Femur (tissue), 1 donor: ENCODE data around the gene CDH26.
"Not testable (repeated sequence)": the region's sequence is repeated elsewhere in the genome, so short reads cannot be mapped to it uniquely, and the experiment has no call there.

Experiments used
- DNase-seq: peaks from one replicate; pipeline ENCODE4 v3.0.0-alpha.2; 2017

CDH26 gene

DNA sequence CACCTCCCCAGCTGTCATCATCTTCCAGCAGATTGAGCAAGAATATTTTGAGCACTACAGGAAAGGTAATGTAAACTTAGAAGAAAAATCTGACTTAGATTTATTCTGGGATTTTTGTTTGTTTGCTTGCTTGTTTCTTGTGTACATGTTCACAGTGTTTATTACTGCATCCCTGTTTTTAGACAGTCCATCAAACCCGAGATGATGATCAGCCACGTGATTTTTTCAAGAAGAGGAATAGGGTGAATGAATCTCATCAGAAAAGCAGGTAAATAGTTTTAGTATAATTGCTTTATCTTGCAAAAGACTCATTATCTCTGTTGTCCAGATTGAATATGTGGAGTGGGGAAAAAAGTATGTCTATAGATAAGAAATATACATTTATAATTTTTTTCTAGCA lies 16.0 kb upstream of the CDH26 start:
- DNase-seq = no peak

DNA sequence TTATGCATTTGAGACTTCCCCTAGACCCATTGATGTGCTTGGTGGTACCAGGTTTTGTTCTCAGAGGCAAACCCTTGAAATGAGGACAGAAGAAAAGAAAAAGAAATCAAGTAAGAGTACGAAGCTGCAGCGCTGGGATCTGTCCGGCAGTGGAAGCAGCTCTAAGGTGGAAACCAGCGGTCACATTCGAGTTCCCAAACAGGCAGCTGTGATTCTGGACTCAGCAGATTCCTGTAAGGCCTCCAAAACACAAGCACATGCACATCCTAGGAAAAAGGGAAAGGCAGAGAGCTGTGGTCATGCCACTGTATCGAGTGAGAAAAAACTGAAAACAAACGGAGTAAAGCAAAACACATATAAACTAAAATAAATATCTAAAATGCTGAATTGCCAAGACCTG lies 13.5 kb upstream of the CDH26 start:
- DNase-seq = no peak

DNA sequence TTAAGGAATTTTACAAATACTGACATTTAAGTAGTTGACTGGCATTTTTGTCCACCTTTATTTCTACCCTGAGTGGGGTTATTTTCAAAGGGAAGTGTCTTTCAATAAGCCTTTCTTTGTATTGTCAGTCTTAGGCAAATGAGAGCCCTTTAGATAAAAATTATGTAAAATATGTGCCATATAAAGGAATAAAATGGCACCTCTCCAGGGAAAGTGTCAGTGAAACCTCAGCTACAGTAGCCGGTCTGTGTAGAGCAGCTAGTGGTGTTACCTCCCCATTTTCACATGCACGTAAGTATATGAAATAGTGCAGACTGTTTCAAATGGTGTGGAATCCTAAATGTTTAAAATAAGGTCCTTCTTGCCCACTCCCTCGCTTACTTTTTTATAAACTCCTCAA lies 13.0 kb upstream of the CDH26 start:
- DNase-seq = no peak

DNA sequence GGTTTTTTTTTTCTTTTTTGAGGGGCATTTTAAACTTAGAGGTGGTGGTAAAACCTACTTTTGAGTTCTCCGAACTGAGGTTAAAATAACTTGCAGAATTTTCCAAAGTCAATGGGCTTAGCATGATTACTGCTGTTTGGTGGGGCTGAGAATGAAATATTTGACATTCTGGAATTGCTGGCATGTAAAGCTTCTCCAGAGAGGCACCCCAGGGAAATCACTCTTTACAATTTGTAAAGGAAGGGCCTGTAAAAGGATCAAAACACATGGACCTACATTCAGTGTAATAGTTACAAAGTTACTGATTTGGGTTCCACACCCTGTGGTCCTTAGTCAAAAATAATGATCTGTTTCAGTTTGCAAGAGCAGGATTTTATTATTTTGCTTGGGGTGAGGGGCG lies 12.5 kb upstream of the CDH26 start:
- DNase-seq = no peak

DNA sequence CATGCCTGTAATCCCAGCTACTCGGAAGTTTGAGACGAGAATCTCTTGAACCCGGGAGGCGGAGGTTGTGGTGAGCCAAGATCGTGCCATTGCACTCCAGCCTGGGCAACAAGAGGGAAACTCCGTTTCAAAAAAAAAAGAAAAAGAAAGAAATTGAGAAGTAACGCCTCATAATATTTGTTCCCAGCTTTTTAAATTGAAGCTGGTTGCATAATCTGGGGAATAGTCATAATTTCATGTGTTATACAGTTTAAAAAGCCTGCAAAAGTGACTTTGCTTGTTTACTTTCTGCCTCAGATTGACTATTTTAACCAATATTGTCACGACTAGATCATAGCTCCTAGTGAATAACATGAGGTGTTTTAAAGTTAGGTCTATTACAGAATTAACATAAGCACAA lies 10.8 kb upstream of the CDH26 start:
- DNase-seq = no peak

DNA sequence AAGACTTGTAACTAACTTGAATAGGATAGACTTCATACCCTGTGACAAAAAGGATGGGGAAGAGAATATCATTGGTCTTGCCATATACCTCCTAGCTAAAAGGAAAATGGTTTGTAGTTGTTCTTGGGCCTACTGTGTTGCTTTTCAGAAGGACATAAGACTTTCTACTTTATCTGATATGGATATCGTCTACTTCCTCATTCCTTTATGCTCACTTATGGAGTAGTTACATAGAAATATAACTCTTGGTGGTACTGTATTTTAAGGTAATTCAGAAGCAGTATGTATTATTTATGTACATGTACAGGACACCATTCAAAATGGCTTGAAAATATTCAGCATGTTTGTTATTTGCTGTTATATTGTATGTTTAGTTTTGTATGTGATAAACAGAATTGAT lies 10.0 kb upstream of the CDH26 start:
- no peak for DNase-seq

DNA sequence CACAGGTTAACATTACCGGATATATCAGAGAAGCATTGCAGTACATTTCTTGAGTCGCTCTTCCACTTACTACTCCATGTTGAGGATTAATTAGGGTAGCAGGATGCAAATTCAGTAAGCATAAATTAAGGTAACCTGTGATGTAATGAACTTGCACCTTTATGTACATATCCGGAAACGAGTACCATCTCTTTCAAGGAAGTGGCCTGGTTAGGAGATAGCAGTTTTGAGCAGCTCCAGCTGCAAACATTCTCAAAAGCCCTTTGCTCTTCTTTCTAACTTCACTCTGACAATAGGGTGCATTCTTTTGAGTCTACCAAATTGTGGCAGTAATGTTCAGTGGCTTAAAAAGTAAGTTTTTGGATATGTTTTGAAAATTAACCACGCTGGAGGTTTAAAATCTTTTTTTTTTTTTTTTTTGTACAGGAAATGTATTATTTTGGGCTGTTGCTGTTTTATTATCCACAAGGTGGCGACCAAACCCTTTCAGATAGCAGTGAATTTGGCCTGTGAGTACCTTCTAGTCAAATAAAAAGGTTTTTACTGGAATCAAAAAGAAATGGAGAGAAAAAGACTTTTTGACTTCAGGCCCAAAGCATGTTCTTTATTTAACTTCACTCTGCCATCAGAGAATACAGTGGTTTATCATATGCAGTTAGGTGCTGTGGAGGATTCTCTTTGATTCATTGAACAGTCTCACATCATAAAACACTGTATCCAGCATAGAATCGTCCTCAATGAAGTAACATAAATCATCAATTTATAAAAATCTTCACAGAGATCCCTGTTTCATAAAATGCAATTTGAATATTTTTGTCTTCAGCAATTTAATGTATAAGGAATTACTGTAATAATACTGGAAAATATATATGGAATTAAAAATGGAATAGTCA lies 9.1 kb upstream of the CDH26 start:
- peak; percentile 36 for DNase-seq

DNA sequence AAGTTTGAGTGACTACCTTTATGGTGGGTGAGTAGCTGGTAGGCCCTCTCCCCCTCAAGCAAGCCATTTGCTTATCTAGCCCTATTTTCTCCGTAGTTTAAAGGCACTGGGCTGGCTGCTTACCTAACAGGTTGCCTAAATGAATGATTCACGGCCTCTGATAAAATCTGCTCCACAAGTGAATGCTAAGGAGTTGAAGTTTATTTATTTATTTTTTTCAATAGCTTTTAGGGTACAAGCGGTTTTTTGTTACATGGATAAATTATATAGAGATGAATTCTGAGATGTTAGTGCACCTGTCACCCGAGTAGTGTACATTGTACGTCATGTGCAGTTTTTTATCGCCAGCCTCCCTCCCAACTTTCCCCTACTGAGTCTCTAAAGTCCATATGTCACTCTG lies 8.3 kb upstream of the CDH26 start:
- no peak for DNase-seq

DNA sequence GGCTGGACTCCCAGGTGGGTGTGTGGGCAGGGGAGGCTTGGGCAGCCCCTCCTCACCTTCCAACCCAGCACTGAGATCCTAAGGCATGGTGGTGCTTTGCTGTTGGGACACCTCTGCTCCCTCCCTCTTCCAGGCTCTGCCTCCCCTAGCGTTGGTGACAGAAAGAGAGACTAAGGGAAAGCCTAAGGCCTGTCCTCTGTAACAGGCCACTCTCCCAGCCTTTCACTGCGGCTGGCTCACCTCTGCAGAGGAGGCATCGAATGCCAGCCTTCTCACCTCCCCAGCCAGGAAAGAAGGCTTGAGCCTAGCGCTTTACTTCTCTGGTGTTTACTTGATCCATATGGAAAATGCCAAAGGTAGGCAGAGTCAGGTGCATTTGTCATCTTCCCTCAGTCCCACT lies 3.5 kb upstream of the CDH26 start:
- no peak for DNase-seq

DNA sequence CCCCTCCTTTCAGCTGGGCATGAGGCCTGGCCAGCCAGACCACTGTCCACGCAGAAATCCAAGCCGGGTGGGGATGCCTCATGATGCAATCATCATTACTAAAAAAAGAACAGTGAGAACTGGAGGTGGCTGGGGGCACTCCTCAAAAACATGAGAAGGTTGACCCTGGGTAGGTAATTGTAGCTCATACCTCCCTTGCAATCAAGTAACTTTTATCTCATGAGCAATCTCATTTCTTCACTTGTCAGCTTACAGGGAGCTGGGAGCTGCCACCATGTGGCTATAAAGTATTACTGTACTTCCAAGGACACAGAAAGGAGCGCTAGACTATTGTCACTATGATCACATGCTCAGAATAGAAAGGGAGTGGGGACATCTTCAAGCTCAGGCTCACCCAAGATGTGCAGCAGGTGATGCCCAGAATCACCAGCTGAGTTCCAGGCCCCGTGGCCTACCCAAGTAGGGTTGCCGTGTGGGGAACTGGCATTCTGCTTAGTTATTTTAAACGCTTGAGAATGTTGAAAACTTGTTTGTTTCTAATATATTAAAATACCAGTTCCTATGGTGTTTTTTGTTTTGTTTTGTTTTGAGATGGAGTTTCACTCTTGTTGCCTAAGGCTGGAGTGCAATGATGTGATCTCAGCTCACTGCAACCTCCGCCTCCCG lies 3.0 kb upstream of the CDH26 start:
- DNase-seq = no peak

DNA sequence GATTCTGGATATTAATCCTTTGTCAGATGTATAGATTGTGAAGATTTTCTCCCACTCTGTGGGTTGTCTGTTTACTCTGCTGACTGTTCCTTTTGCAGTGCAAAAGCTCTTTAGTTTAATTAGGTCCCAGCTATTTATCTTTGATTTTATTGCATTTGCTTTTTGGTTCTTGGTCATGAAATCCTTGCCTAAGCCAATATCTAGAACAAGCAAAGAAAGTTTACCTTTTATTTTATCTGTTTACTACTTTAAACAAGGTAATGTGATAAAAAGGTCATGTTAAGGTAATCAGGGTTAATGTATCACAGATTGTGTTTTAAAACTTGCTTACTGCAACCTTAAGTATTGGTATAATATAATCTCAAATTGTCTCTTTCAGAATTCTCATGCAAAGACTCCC lies 655 bp upstream of the CDH26 start:
- not testable (repeated sequence) for DNase-seq

DNA sequence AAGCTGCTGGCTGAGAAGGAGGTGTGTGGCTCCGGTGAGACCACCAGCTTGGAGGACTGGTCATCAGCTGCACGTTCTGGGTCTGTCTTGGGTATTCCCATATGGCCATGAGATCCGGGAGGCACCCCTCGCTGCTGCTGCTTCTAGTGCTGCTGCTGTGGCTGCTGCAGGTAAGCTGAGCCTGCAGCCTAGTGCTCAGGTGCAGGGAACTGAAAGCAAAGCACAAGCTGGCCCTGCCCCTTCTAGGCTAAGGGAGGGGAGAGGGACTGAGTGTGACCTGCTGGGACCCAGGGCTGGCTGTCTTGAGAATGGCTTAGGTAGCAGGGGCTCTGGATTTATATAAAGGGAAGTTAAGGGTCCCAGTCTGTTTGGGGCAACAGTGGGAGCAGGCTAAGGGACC lies 403 bp downstream of the CDH26 start:
- DNase-seq = no peak

DNA sequence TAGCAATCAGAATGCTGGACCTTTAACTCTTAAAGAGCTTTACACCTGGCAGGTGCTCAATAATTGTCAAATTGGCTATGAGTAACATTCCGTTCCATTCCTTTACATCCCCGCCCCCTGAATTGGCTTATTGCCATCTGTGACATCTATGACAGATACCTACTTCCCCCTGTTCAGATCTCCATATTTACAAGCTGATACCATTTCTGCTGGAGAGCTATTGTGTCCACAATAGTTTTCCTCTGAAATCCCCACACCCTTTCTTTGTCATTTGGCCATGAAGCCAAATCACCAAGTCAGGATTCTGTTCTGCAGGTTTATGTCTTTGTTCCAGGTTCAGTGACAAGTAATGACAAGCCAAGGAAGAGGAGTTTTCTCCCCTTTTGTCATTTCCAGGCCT lies 3.2 kb downstream of the CDH26 start:
- DNase-seq = no peak

DNA sequence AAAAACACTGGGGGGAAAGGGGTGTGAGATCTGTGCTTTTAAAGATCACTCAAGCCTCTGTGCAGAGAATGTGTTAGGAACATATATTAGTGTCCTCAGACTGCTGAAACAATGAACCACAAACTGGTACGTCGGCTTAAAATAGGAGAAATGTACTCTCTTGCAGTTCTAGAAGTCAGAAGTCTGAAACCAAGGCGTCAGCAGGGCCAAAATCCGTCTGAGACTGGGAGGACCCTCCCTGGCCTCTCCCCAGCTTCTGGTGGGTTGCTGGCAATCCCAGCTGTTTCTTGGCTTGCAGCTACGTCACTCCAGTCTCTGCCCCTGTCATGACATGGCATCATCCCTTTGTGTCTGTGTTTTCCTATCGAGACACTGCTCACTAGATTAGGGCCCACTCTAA lies 3.9 kb downstream of the CDH26 start:
- DNase-seq = no peak

DNA sequence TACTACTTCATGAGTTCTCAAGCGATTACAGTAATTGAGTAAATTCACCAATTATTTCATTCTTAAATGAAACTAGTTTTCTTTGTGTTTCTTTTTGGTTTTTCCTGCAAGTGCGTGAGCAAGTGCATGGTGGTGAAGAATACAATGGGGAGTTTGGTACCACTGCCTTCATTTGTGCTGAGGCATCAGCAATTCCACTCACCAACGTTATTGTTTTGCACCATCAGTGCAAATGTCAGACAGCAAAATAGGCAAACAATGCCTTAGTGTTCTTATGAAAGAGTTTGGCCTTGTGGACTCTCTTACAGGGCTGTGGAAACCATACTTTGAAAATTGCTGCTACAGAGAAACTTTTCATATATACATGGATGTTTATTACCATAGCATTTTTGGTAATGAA lies 8.2 kb downstream of the CDH26 start:
- no peak for DNase-seq

DNA sequence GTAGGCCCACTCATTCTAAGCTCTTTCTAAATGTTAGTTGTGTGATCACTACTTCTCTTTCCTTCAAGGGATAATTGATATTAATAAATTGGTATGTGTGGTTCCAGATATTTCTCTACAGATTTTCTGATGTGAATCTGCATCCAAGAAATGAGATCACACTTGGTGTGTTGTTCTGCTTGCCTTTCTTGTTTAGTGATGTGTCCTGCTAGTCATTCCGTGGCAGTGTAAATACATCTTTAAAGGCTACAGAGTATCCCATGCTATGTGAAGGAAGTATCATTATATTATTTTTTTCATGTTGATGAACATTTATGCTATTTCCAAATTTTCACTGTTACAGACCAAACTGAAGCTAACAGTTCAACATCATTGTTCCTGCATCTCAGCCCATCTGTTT lies 13.2 kb downstream of the CDH26 start:
- no peak for DNase-seq

DNA sequence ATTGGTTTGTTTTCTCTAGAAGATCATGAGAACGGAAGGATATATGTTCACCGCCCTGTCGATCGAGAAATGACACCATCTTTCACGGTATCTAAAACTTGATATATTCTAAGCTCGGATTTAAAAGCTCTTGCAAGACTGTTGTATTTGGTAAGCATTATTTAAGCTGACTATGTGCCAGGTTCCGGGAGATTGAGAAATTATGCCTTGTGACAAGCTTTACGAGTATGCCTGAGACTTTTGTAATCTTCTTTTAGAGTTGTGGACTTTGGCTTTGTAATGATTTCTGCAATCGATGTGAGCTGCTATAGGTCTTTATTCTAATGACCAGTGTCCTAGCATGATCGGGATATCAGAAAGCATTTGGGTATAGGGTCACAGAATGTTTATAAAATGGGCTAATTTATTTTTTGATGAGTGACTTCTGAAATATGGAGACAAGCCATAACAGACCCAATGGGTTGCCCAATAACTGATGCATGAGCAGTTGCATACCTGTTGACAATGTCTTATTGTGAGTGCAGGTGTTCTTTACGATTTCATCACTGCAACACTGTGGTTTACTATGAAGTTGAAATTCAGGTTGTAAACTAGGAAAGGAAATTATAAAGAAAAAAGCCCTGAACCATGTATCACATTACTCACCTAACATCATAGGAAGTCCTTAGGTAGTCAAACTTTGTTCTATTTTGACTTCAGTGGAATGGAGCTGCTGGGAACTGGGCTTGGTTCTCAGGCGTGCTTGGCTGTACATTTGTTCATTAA lies 14.0 kb downstream of the CDH26 start:
- DNase-seq = no peak

DNA sequence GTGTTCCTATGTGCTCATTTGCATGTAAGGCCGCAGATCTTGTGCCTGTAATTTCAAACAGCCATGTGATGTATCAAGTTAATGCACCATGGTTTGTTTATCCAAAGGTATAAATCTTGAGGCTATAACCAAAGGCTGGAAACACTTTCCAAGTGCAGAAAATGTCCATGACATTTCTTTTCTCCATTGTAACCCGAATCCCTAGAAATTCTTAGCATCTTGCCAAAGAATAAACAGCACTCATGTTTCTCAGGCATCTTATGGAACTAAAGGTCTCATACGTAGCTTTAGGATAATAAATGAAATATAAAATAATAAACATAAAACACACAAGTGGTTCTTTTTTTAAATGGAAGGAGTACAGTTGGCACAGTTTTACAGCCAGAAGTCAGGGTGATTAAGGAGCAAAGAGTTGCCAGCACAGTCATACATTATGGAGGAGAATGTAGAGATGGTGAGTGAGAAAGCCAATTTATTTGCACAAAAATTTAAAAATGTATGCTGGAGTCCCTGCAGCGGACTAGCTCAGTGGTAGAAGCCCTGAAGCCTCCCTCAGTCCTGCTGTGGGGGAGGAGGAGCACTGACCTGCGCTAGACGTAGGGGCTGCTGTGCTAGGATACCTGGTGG lies 18.0 kb downstream of the CDH26 start:
- DNase-seq = no peak

DNA sequence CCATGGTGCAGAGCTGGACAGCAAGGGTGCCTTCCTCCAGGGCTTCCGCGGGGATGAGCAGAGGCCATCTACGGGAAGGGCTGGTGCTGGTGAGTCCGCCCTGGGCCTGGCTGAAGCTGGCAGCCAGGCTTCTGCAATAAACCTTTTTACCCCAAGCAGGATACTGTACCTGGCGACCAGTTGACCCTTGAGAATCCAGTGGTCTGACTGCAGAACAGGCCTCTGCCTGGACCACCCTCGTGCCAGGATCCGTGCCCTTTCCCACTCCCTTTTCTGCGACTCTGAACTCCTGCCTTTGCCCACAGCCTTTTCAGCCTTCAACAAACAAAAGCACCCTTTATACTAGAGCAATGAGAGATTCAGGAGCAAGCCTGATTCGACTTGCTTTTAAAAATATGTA lies 18.9 kb downstream of the CDH26 start:
- no peak for DNase-seq

DNA sequence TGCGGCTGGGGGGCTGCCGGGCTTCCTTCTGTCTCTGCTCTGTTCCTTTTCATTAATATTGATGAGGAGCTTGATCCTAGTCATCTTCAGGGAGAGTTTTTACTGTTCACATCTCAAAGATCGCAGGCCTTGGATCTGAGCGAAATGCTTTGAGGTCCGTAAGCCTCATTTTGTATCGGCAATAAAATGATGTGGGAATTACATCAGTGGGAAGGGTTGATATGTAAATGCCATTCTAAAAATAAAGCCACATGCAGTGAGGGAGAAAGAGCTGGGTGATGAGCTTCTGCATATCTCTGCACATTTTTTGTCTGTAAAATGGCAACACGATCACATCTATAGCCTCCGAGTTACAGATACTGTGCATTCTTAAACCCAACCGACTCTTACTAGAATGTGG lies 24.9 kb downstream of the CDH26 start:
- no peak for DNase-seq

DNA sequence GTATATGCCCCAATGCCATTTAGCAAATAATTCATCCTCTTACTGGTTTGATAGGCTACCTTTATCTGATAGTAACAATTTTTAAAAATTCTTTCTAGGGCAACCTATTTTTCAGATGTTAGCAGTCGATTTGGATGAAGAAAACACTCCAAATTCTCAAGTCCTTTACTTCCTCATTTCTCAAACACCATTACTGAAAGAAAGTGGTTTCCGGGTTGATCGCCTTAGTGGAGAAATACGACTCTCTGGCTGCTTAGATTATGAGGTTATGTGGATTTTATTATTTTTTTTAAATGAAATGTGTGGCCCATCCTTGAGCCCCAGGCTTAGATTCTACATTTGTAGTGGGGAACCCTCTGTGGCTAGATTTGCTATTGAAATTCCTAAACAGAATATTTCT lies 26.3 kb downstream of the CDH26 start:
- no peak for DNase-seq

DNA sequence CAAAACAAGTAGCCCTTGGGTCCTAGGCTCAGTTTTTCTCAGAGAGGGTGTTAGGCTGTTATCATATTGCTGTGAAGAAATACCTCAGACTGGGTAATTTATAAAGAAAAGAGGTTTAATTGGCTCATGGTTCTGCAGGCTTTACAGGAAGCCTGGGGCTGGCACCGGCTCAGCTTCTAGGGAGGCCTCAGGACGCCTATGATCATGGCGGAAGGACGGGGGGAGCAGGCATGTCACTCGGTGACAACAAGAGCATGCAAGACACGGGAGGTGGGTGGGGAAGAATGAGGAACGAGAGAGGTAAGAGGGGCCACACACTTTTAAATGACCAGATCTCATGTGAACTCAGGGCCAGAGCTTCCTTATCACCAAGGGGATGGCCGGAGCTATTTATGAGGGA lies 26.9 kb downstream of the CDH26 start:
- no peak for DNase-seq

DNA sequence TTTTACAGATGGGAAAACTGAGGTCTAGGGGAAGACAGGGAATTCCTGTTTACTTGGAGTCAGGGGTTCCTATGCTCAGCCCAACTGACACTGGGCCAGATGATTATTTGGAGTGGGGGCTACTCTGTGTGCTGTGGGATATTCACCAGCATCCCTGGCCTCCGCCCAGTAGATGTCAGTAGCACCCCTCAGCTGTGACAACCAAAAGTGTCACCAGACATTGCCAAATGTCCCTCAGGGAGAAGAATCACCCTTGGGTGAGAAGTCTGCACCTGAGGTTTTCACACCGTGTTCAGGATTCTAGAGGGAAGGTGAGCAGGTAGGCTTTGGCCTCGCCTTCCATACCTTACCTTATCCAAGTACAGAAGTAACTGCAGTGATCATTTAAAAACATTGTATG lies 27.6 kb downstream of the CDH26 start:
- no peak for DNase-seq
